SK-N-SH (cell line): Measurements from ENCODE around the gene LMAN2.

Experiments
- CHD2 ChIP-seq: fragments of 150-350 bp; IDR thresholded peaks from 2 replicates; pipeline ENCODE4 v1.6.1; 2018; ENCODE audit warnings: low read length; ENCODE audit not compliant: partially characterized antibody
- CTCF ChIP-seq: fragments of 200-600 bp; sonication (generic); IDR thresholded peaks from 2 replicates; pipeline ENCODE4 v1.6.1; 2017; ENCODE audit warnings: antibody characterized with exemption, mild to moderate bottlenecking, moderate library complexity
- EZH2phosphoT487 ChIP-seq: fragments of 200-600 bp; sonication (generic); IDR thresholded peaks from 2 replicates; pipeline ENCODE4 v1.6.1; 2017; ENCODE audit warnings: low read depth, mixed run types, mild to moderate bottlenecking, antibody characterized with exemption, moderate library complexity, borderline replicate concordance
- MAX ChIP-seq: IDR thresholded peaks from 2 replicates; pipeline ENCODE4 v1.4.0; 2012; ENCODE audit warnings: low read depth
- POLR2AphosphoS5 ChIP-seq: IDR thresholded peaks from 2 replicates; pipeline ENCODE4 v1.6.1; 2012; ENCODE audit warnings: low read depth, low read length
- RAD21 ChIP-seq: IDR thresholded peaks from 2 replicates; pipeline ENCODE4 v1.6.1; 2012; ENCODE audit warnings: mild to moderate bottlenecking, low read length

- TF ChIP-seq CHD2 (no peak), CTCF (no peak), RAD21 (no peak), POLR2AphosphoS5 (no peak), MAX (no peak), EZH2phosphoT487 (no peak)
Observed at GRCh38 chr5:177293819-177294581, 57.5 kb downstream of the LMAN2 start.
